GM19397 (cell line): Measurements from ENCODE around the gene PIP4K2C.
"Not testable (repeated sequence)": the region's sequence is repeated elsewhere in the genome, so short reads cannot be mapped to it uniquely, and the experiment has no call there.

ENCODE experiments used
- ATAC-seq: cut with Tn5 transposase; IDR thresholded peaks from one replicate; pipeline ENCODE4 v1.9.1; 2021; ENCODE audit warnings: mild to moderate bottlenecking, moderate library complexity; ENCODE audit not compliant: unreplicated experiment

The PIP4K2C gene

DNA sequence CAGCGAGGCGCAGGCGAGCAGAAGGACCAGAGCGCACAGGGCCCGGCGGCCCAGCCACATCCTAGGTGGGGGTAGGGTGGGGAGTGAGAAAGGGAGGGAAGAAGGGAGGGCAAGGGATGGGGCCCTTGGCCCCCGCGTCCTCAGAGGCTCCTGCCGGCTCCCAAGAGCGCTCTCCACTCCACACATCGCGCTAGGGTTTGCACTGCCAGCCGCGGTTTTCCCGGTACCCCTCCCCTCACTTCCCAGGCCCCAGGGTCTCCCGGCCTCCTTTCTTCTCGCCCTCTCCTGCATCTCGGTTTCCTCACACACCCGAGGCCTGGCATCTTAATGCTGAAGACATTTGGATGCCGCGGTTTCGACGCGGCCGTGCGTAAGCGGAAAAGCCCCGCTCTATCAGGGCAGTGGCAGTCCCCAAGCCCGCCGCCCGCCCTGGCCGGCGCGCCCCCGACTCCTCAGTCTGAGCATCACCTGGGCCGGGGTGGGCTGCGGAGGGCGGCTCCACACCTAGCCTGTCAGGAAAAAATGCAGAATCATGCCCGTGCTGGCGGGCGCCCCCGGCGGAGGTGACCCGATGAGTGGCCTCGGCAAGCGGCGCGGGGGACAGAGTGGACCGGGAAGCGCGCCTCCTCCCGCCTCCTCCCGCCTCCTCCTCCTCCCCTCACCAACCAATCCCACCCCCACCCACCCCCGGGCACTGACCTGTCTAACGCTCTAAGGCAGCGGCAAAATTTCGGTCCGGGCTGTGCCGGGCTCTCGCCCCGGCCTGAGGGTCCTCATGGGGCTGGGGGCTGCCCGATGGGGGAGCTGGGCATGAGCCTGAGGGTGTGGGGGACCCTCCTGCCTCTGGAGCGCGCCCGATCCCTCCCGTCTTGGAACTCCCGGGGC is 41.3 kb downstream of the PIP4K2C start:
- no peak for ATAC-seq

GRCh38 chr12:57632958-57633840 is 42.2 kb downstream of the PIP4K2C start, which contains the start of gene B4GALNT1:
Gene B4GALNT1, minus strand, starts transcription at chr12:57633201. Its CDS starts 1,069 bp downstream, at chr12:57632132.
- ATAC-seq = peak; percentile 75

DNA sequence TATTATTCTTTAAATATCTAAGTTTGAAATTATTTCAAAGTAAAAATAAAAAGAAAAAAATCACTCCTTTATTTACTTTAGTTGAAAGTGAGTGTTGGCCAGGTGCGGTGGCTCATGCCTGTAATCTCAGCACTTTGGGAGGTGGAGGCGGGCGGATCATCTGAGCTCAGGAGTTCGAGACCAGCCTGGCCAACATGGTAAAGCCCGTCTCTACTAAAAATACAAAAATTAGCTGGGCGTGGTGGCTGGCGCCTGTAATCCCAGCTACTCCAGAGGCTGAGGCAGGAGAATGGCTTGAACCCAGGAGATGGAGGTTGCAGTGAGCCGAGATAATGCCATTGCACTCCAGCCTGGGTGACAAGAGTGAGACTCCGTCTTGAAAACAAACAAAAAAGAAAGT is 45.7 kb downstream of the PIP4K2C start:
- not testable (repeated sequence) for ATAC-seq

GRCh38 chr12:57637364-57637763 is 46.4 kb downstream of the PIP4K2C start:
- no peak for ATAC-seq

- no peak for ATAC-seq
These were observed 47.1 kb downstream of the PIP4K2C start for GRCh38 chr12:57638096-57638495.

- no peak for ATAC-seq
These were observed 49.4 kb downstream of the PIP4K2C start for GRCh38 chr12:57640175-57641042.

- ATAC-seq = no peak
These were observed 50.9 kb downstream of the PIP4K2C start for GRCh38 chr12:57641699-57642442.

DNA sequence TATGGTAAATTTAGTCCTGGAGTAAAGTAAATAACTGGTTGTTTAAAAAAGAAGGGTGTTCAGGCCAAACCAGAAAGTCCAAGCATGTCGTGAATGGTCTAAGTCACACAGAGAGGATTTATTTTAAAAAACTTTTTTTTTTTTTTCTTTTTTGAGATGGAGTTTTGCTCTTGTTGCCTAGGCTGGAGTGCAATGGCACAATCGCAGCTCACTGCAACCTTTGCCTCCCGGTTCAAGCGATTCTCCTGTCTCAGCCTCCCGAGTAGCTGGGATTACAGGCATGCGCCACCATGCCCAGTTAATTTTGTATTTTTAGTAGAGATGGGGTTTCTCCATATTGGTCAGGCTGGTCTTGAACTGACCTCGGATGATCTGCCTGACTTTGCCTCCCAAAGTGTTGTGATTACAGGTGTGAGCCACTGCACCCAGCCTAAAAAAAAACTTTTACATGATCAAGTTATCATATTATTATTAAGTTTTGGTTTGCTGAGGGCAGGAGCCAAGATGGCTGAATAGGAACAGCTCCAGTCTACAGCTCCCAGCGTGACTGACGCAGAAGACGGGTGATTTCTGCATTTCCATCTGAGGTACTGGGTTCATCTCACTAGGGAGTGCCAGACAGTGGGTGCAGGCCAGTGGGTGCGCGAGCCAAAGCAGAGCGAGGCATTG is 55.1 kb downstream of the PIP4K2C start:
- ATAC-seq = not testable (repeated sequence)

GRCh38 chr12:57646659-57647049 is 55.7 kb downstream of the PIP4K2C start:
- ATAC-seq = not testable (repeated sequence)
